UCSD-AML1 (cell line): ENCODE measurements around the gene FAM210B.
"Not testable (repeated sequence)": the region's sequence is repeated elsewhere in the genome, so short reads cannot be mapped to it uniquely, and the experiment has no call there.

ENCODE experiments used
- DNase-seq: peaks from one replicate; lab custom pipeline; 2025; ENCODE audit not compliant: unreplicated experiment; lab: John Stamatoyannopoulos, UW

FAM210B gene

GRCh38 chr20:56360133-56360907 lies 1.5 kb downstream of the FAM210B start:
- no peak for DNase-seq

- no peak for DNase-seq
Observed at GRCh38 chr20:56360908-56361205, 2.1 kb downstream of the FAM210B start.

- no peak for DNase-seq
Observed at GRCh38 chr20:56361900-56362299, 3.1 kb downstream of the FAM210B start.

GRCh38 chr20:56362833-56363413 lies 4.1 kb downstream of the FAM210B start:
- peak; percentile 16 for DNase-seq

GRCh38 chr20:56363491-56363890 lies 4.7 kb downstream of the FAM210B start:
- no peak for DNase-seq

GRCh38 chr20:56368351-56369134 lies 9.8 kb downstream of the FAM210B start:
- no peak for DNase-seq

GRCh38 chr20:56369179-56369578 lies 10.4 kb downstream of the FAM210B start:
- no peak for DNase-seq

- no peak for DNase-seq
Observed at GRCh38 chr20:56371977-56372376, 13.2 kb downstream of the FAM210B start.

GRCh38 chr20:56372850-56373249 lies 14.1 kb downstream of the FAM210B start:
- no peak for DNase-seq

GRCh38 chr20:56373942-56374341 lies 15.2 kb downstream of the FAM210B start:
- DNase-seq: no peak

- DNase-seq: no peak
Observed at GRCh38 chr20:56376331-56376730, 17.6 kb downstream of the FAM210B start.

- no peak for DNase-seq
Observed at GRCh38 chr20:56378386-56378785, 19.6 kb downstream of the FAM210B start.

- no peak for DNase-seq
Observed at GRCh38 chr20:56380375-56380774, 21.6 kb downstream of the FAM210B start.

- no peak for DNase-seq
Observed at GRCh38 chr20:56381501-56381900, 22.7 kb downstream of the FAM210B start.

- no peak for DNase-seq
Observed at GRCh38 chr20:56382696-56383095, 23.9 kb downstream of the FAM210B start.

- DNase-seq: no peak
Observed at GRCh38 chr20:56383334-56383733, 24.6 kb downstream of the FAM210B start.

GRCh38 chr20:56385130-56385529 lies 26.4 kb downstream of the FAM210B start:
- no peak for DNase-seq

GRCh38 chr20:56386219-56386618 lies 27.4 kb downstream of the FAM210B start:
- DNase-seq: no peak

- DNase-seq: no peak
Observed at GRCh38 chr20:56388882-56389281, 30.1 kb downstream of the FAM210B start.

GRCh38 chr20:56389807-56390206 lies 31.0 kb downstream of the FAM210B start:
- no peak for DNase-seq

- DNase-seq: not testable (repeated sequence)
Observed at GRCh38 chr20:56390396-56390795, 31.6 kb downstream of the FAM210B start.

- no peak for DNase-seq
Observed at GRCh38 chr20:56391037-56391436, 32.3 kb downstream of the FAM210B start.
